IMR-90 (cell line): ENCODE results near the gene IL1R2. TPM values are rescaled to one million over a fixed set of nuclear protein-coding genes. Genes with fewer than 3 reads are reported as not detected.

Source experiments
- ATAC-seq: fragments of 200-7000 bp; cut with Tn5 transposase; 2 replicates; pipeline ENCODE4 v1.9.1; 2020; ENCODE audit warnings: low read depth, mild to moderate bottlenecking, moderate library complexity
- BruUV-seq: library from RNA; stranded (reverse); fragments of 400-500 nt; replicated peaks from 2 replicates; lab custom pipeline; 2021; lab: Mats Ljungman, UMichigan
- CTCF ChIA-PET: fragments of 300-600 bp; formaldehyde crosslinking; extraction: SDS; loops from one replicate; lab custom pipeline; 2021; ENCODE audit warnings: antibody characterized with exemption; lab: Yijun Ruan, JAX
- POLR2A ChIA-PET: fragments of 300-600 bp; sonication (Branson Sonifier 250); formaldehyde crosslinking; loops from one replicate; lab custom pipeline; 2022; ENCODE audit warnings: antibody characterized with exemption; ENCODE audit not compliant: unreplicated experiment; lab: Charles Lee
- DNase-seq: peaks from one replicate; pipeline ENCODE4 v3.0.0; 2013
- H2AFZ ChIP-seq: replicated peaks from 2 replicates; pipeline ENCODE3; 2013; ENCODE audit warnings: low read length, mild to moderate bottlenecking; ENCODE audit not compliant: poor library complexity
- H2AK5ac ChIP-seq: 2 replicates; pipeline ENCODE4 v1.6.1; 2013; ENCODE audit warnings: low read depth, low read length, inconsistent platforms
- H2AK9ac ChIP-seq: replicated peaks from 2 replicates; pipeline ENCODE3; 2013; ENCODE audit warnings: mild to moderate bottlenecking, low read depth, low read length, moderate library complexity; ENCODE audit not compliant: poor library complexity
- H2BK120ac ChIP-seq: 2 replicates; pipeline ENCODE4 v1.6.1; 2013; ENCODE audit warnings: low read depth, low read length, inconsistent platforms
- H2BK15ac ChIP-seq: 3 replicates; pipeline ENCODE4 v1.6.1; 2013; ENCODE audit warnings: low read depth, low read length, inconsistent platforms
- H2BK20ac ChIP-seq: 2 replicates; pipeline ENCODE4 v1.6.1; 2013; ENCODE audit warnings: low read depth, mild to moderate bottlenecking, inconsistent platforms, low read length, moderate library complexity
- H2BK5ac ChIP-seq: 2 replicates; pipeline ENCODE4 v1.6.1; 2013; ENCODE audit warnings: mild to moderate bottlenecking, low read depth, low read length, inconsistent platforms; ENCODE audit not compliant: poor library complexity, severe bottlenecking
- H3K14ac ChIP-seq: replicated peaks from 2 replicates; pipeline ENCODE4 v1.6.1; 2013; ENCODE audit warnings: low read depth, low read length, inconsistent platforms
- H3K18ac ChIP-seq: 2 replicates; pipeline ENCODE4 v1.6.1; 2013; ENCODE audit warnings: low read depth, low read length, control low read depth
- H3K23ac ChIP-seq: 2 replicates; pipeline ENCODE4 v1.6.1; 2013; ENCODE audit warnings: low read depth, low read length, inconsistent platforms
- H3K27ac ChIP-seq: 2 replicates; pipeline ENCODE4 v1.5.1; 2013; ENCODE audit warnings: mild to moderate bottlenecking, control low read depth, low read length; ENCODE audit not compliant: insufficient read depth
- H3K27me3 ChIP-seq: 2 replicates; pipeline ENCODE4 v1.6.1; 2013; ENCODE audit warnings: low read length; ENCODE audit not compliant: control insufficient read depth, insufficient read depth
- H3K36me3 ChIP-seq: 2 replicates; pipeline ENCODE4 v1.6.1; 2013; ENCODE audit warnings: low read length, mixed read lengths; ENCODE audit not compliant: control insufficient read depth, insufficient read depth
- H3K4ac ChIP-seq: 2 replicates; pipeline ENCODE4 v1.6.1; 2013; ENCODE audit warnings: low read depth, low read length, inconsistent platforms
- H3K4me1 ChIP-seq: 2 replicates; pipeline ENCODE4 v1.6.1; 2013; ENCODE audit warnings: low read length, mixed read lengths; ENCODE audit not compliant: control insufficient read depth, insufficient read depth
- H3K4me2 ChIP-seq: 2 replicates; pipeline ENCODE4 v1.6.1; 2013; ENCODE audit warnings: low read depth, mild to moderate bottlenecking, control low read depth, low read length, moderate library complexity
- H3K4me3 ChIP-seq: 2 replicates; pipeline ENCODE4 v1.5.1; 2013; ENCODE audit warnings: low read depth, mild to moderate bottlenecking, control low read depth, low read length, moderate library complexity; ENCODE audit not compliant: insufficient read depth
- H3K56ac ChIP-seq: 2 replicates; pipeline ENCODE4 v1.6.1; 2013; ENCODE audit warnings: low read length, inconsistent platforms; ENCODE audit not compliant: insufficient read depth; ENCODE audit errors: extremely low read depth
- H3K79me1 ChIP-seq, 2 experiments: 2 replicates each; pipeline ENCODE4 v1.6.1; 2013; ENCODE audit warnings: low read length in 2 of 2, inconsistent platforms in 1 of 2, low read depth in 1 of 2
- H3K9ac ChIP-seq: 2 replicates; pipeline ENCODE4 v1.6.1; 2013; ENCODE audit warnings: low read depth, low read length, control low read depth
- H3K9me1 ChIP-seq: 2 replicates; pipeline ENCODE4 v1.6.1; 2013; ENCODE audit warnings: low read length, inconsistent platforms; ENCODE audit not compliant: insufficient read depth
- H3K9me3 ChIP-seq: 2 replicates; pipeline ENCODE4 v1.6.1; 2013; ENCODE audit warnings: low read length; ENCODE audit not compliant: control insufficient read depth, insufficient read depth
- H4K20me1 ChIP-seq: 2 replicates; pipeline ENCODE4 v1.6.1; 2013; ENCODE audit warnings: low read length, inconsistent platforms; ENCODE audit not compliant: insufficient read depth
- H4K5ac ChIP-seq: 2 replicates; pipeline ENCODE4 v1.6.1; 2013; ENCODE audit warnings: mild to moderate bottlenecking, low read depth, low read length, control low read depth
- H4K8ac ChIP-seq, 2 experiments: 2 replicates each; pipeline ENCODE4 v1.6.1; 2013; ENCODE audit warnings: low read depth in 2 of 2, low read length in 2 of 2, control low read depth in 1 of 2, inconsistent platforms in 1 of 2
- H4K91ac ChIP-seq: 2 replicates; pipeline ENCODE4 v1.6.1; 2013; ENCODE audit warnings: low read depth, low read length, inconsistent platforms; ENCODE audit not compliant: insufficient read depth
- CEBPB ChIP-seq: IDR thresholded peaks from 2 replicates; pipeline ENCODE4 v1.6.1; 2012; ENCODE audit warnings: low read depth, low read length, improper control_type of control experiment
- CTCF ChIP-seq: conservative IDR thresholded peaks from 2 replicates; pipeline ENCODE4 v1.5.1; 2012; ENCODE audit warnings: mild to moderate bottlenecking, low read depth, low read length, improper control_type of control experiment
- ELK1 ChIP-seq: fragments of 150-350 bp; IDR thresholded peaks from 2 replicates; pipeline ENCODE4 v1.6.1; 2016; ENCODE audit warnings: low read depth, mild to moderate bottlenecking, low read length, moderate library complexity, borderline replicate concordance
- MXI1 ChIP-seq: IDR thresholded peaks from 2 replicates; pipeline ENCODE4 v1.6.1; 2012; ENCODE audit warnings: low read depth, mild to moderate bottlenecking, low read length, moderate library complexity, borderline replicate concordance
- RAD21 ChIP-seq: IDR thresholded peaks from 2 replicates; pipeline ENCODE4 v1.6.1; 2012; ENCODE audit warnings: low read length, improper control_type of control experiment
- SMC3 ChIP-seq: fragments of 150-350 bp; IDR thresholded peaks from 2 replicates; pipeline ENCODE4 v1.6.1; 2016; ENCODE audit warnings: low read depth, mild to moderate bottlenecking, antibody characterized with exemption, low read length, moderate library complexity
- WGBS, 2 experiments: methylation state at CpG; one replicate each; pipeline versions ENCODE4 v1.1.5 to v1.1.7; 2013; ENCODE audit warnings: missing lambda C conversion rate in 2 of 2; ENCODE audit not compliant: insufficient read length in 1 of 2; ENCODE audit errors: extremely low coverage in 2 of 2; 5-methylcytosine and 5-hydroxymethylcytosine counted together
- dilution Hi-C: fragments of 300-500 bp; cut with HindIII; formaldehyde crosslinking; loops from one replicate; pipeline ENCODE4 v1.14.3; 2018; ENCODE audit warnings: low sequenced_read_pairs; ENCODE audit not compliant: unreplicated experiment
- in situ Hi-C: fragments of 300-500 bp; cut with MboI; formaldehyde crosslinking; loops from 3 replicates; pipeline ENCODE4 v1.14.3; 2019; ENCODE audit warnings: low sequenced_read_pairs, inconsistent platforms, mixed read lengths
- intact Hi-C: fragments of 100-400 bp; cut with micrococcal nuclease; formaldehyde crosslinking; loops from 2 replicates; pipeline ENCODE4 v1.10.0; 2022
- polyA plus RNA-seq, 3 experiments: library from polyadenylated mRNA; depleted of rRNA; stranded (reverse); fragments of >200 nt; gene quantifications; 2 replicates each; pipeline ENCODE4 v1.2.3, GENCODE V29; 2012; ENCODE audit warnings: low replicate concordance in 1 of 3
- total RNA-seq: library from RNA; depleted of rRNA; stranded (reverse); fragments of >200 nt; gene quantifications from 2 replicates; pipeline ENCODE4 v1.2.3, GENCODE V29; 2012

IL1R2 gene
- total and polyA plus RNA-seq, 2 of the 4 experiments (the other 2 are of a cell fraction): not detected

- Histone ChIP-seq H3K9ac (no peak overlapping the region), H3K4ac (no peak overlapping the region), H3K27ac (no peak overlapping the region), H3K27me3 (peaks cover 5% of the 10 kb centered on the region; the same call in 1 of the 2 replicates), H3K9me3 (no peaks in the 10 kb centered on the region), H4K5ac (no peak overlapping the region), H3K4me2 (no peak overlapping the region), H3K4me3 (no peak overlapping the region), H2BK15ac (no peak overlapping the region), H2AFZ (peak overlapping the region; percentile 64), H4K91ac (no peak overlapping the region), H3K14ac (0 out of 2 replicates have a peak overlapping the region, but pooled peaks have one; percentile 35), H4K20me1 (no peaks in the 10 kb centered on the region), H3K79me1 (no peaks in the 10 kb centered on the region), H2AK5ac (peak overlapping the region; percentile 81; the same call in 1 of the 2 replicates), H3K4me1 (no peaks in the 10 kb centered on the region), H2AK9ac (peak overlapping the region; percentile 25), H3K36me3 (no peaks in the 10 kb centered on the region), H2BK5ac (no peak overlapping the region), H3K18ac (no peak overlapping the region), H3K9me1 (no peaks in the 10 kb centered on the region), H2BK20ac (no peak overlapping the region), H2BK120ac (no peak overlapping the region), H3K23ac (no peak overlapping the region), H3K56ac (no peak overlapping the region), H4K8ac (no peak overlapping the region; a peak in 1 of 4 replicates)
- peak; percentile 56 for DNase-seq
- in situ Hi-C loops (no loop called here), intact Hi-C loops (loop anchor here (1.0 to 5.0 kb wide), 3 partner anchors 124 to 443 kb away; no protein-coding TSS in a partner anchor), dilution Hi-C loops (loop anchor here (25.0 kb wide), 1 partner anchor 156 kb away; no protein-coding TSS in a partner anchor)
- POLR2A ChIA-PET: no interaction called here
- no TSS peak for BruUV-seq
- TF ChIP-seq CEBPB: no peak
- peak; percentile 73 for TF ChIP-seq RAD21
- peak; percentile 68 for TF ChIP-seq CTCF
- TF ChIP-seq MXI1: no peak
- no peak for TF ChIP-seq ELK1
- peak; percentile 73 for TF ChIP-seq SMC3
- 91% methylated on average over 4 of the region's 15 CpGs; no CpG with 5 or more reads in 1 of the 2 experiments for WGBS, 2 experiments
- CTCF ChIA-PET: interaction anchor here (0.6 to 2.8 kb wide), 14 partner anchors 10 to 666 kb away, joined by 3 to 14 read pairs (median 4); no protein-coding TSS in a partner anchor
- peak; percentile 97 for ATAC-seq
Observed at GRCh38 chr2:102005989-102006885, 14.5 kb downstream of the IL1R2 start.
